HEK293 (cell line): ENCODE measurements around the gene CACNA2D4.

Experiments
- GLIS1 ChIP-seq: fragments of 450-650 bp; formaldehyde crosslinking; IDR thresholded peaks from 2 replicates; pipeline ENCODE4 v1.5.1; 2016; ENCODE audit warnings: missing biosample characterization, missing genetic modification characterization
- REPIN1 ChIP-seq: fragments of 450-650 bp; formaldehyde crosslinking; IDR thresholded peaks from 2 replicates; pipeline ENCODE4 v1.5.1; 2017; ENCODE audit warnings: missing biosample characterization, missing genetic modification characterization, low read depth
- ZBTB17 ChIP-seq: fragments of 450-650 bp; formaldehyde crosslinking; IDR thresholded peaks from 2 replicates; pipeline ENCODE4 v1.5.1; 2016; ENCODE audit warnings: missing biosample characterization, missing genetic modification characterization
- ZSCAN30 ChIP-seq: fragments of 450-650 bp; IDR thresholded peaks from 2 replicates; pipeline ENCODE4 v1.5.1; 2018; ENCODE audit warnings: missing biosample characterization, mild to moderate bottlenecking, missing genetic modification characterization, moderate library complexity
- TF ChIP-seq, protein P1 (sequence below): fragments of 450-650 bp; formaldehyde crosslinking; IDR thresholded peaks from 2 replicates; pipeline ENCODE4 v1.5.1; 2016; ENCODE audit warnings: missing biosample characterization, missing genetic modification characterization
- TF ChIP-seq, protein P2 (sequence below): fragments of 450-650 bp; formaldehyde crosslinking; IDR thresholded peaks from 2 replicates; pipeline ENCODE4 v1.5.1; 2016; ENCODE audit warnings: missing biosample characterization, missing genetic modification characterization, low read depth
- TF ChIP-seq, protein P3 (sequence below): fragments of 450-650 bp; formaldehyde crosslinking; IDR thresholded peaks from 2 replicates; pipeline ENCODE4 v1.5.1; 2016; ENCODE audit warnings: missing biosample characterization, missing genetic modification characterization
- TF ChIP-seq, protein P4 (sequence below): fragments of 450-650 bp; formaldehyde crosslinking; IDR thresholded peaks from 2 replicates; pipeline ENCODE4 v1.5.1; 2017; ENCODE audit warnings: missing biosample characterization, missing genetic modification characterization

DNA sequence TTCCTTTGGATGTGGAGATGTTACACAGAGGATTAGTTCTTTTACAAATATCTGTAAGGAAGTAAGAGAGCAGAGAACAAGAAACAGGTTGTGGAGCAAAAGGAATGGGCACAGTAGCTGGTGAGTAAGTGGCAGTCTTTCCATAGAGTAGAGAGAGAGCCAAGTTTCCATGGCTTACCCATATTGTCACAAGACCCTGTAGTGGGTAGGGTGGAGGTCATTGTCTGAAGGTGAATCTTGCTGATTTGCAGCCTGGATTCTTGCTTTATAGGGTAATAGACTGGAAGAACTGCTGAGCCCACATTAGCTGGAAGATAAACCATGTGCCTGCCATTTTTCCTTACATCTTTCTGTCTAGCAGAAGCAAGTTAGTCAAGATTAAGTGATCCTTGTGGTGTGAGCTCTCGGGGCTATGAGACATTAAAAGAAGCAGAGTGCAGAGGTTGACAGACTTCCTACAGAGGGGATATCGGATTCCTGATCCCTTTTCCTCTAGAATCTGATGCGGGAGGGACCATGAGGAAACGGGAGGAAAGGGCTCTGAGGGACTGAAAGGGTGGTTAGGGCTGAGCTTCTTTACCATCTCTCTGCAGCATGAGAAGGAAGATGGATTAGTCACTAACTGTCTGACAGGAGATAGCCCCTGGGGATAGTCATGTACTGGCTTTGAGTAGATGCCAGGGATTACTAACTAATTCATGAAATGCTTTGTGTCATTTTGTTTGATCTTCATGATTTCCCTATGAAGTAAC, 142.1 kb downstream of the CACNA2D4 start:
- no peak for TF ChIP-seq ZSCAN30 (tag by site-specific recombination)
- TF ChIP-seq, protein P1, sequence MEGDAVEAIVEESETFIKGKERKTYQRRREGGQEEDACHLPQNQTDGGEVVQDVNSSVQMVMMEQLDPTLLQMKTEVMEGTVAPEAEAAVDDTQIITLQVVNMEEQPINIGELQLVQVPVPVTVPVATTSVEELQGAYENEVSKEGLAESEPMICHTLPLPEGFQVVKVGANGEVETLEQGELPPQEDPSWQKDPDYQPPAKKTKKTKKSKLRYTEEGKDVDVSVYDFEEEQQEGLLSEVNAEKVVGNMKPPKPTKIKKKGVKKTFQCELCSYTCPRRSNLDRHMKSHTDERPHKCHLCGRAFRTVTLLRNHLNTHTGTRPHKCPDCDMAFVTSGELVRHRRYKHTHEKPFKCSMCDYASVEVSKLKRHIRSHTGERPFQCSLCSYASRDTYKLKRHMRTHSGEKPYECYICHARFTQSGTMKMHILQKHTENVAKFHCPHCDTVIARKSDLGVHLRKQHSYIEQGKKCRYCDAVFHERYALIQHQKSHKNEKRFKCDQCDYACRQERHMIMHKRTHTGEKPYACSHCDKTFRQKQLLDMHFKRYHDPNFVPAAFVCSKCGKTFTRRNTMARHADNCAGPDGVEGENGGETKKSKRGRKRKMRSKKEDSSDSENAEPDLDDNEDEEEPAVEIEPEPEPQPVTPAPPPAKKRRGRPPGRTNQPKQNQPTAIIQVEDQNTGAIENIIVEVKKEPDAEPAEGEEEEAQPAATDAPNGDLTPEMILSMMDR (tag by site-specific recombination): no peak
- no peak for TF ChIP-seq REPIN1 (tag by site-specific recombination)
- TF ChIP-seq, protein P2, sequence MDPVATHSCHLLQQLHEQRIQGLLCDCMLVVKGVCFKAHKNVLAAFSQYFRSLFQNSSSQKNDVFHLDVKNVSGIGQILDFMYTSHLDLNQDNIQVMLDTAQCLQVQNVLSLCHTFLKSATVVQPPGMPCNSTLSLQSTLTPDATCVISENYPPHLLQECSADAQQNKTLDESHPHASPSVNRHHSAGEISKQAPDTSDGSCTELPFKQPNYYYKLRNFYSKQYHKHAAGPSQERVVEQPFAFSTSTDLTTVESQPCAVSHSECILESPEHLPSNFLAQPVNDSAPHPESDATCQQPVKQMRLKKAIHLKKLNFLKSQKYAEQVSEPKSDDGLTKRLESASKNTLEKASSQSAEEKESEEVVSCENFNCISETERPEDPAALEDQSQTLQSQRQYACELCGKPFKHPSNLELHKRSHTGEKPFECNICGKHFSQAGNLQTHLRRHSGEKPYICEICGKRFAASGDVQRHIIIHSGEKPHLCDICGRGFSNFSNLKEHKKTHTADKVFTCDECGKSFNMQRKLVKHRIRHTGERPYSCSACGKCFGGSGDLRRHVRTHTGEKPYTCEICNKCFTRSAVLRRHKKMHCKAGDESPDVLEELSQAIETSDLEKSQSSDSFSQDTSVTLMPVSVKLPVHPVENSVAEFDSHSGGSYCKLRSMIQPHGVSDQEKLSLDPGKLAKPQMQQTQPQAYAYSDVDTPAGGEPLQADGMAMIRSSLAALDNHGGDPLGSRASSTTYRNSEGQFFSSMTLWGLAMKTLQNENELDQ (tag by site-specific recombination): no peak
- TF ChIP-seq, protein P3, sequence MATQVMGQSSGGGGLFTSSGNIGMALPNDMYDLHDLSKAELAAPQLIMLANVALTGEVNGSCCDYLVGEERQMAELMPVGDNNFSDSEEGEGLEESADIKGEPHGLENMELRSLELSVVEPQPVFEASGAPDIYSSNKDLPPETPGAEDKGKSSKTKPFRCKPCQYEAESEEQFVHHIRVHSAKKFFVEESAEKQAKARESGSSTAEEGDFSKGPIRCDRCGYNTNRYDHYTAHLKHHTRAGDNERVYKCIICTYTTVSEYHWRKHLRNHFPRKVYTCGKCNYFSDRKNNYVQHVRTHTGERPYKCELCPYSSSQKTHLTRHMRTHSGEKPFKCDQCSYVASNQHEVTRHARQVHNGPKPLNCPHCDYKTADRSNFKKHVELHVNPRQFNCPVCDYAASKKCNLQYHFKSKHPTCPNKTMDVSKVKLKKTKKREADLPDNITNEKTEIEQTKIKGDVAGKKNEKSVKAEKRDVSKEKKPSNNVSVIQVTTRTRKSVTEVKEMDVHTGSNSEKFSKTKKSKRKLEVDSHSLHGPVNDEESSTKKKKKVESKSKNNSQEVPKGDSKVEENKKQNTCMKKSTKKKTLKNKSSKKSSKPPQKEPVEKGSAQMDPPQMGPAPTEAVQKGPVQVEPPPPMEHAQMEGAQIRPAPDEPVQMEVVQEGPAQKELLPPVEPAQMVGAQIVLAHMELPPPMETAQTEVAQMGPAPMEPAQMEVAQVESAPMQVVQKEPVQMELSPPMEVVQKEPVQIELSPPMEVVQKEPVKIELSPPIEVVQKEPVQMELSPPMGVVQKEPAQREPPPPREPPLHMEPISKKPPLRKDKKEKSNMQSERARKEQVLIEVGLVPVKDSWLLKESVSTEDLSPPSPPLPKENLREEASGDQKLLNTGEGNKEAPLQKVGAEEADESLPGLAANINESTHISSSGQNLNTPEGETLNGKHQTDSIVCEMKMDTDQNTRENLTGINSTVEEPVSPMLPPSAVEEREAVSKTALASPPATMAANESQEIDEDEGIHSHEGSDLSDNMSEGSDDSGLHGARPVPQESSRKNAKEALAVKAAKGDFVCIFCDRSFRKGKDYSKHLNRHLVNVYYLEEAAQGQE (tag by site-specific recombination): no peak
- TF ChIP-seq ZBTB17 (tag by site-specific recombination): peak; percentile 73
- TF ChIP-seq, protein P4, sequence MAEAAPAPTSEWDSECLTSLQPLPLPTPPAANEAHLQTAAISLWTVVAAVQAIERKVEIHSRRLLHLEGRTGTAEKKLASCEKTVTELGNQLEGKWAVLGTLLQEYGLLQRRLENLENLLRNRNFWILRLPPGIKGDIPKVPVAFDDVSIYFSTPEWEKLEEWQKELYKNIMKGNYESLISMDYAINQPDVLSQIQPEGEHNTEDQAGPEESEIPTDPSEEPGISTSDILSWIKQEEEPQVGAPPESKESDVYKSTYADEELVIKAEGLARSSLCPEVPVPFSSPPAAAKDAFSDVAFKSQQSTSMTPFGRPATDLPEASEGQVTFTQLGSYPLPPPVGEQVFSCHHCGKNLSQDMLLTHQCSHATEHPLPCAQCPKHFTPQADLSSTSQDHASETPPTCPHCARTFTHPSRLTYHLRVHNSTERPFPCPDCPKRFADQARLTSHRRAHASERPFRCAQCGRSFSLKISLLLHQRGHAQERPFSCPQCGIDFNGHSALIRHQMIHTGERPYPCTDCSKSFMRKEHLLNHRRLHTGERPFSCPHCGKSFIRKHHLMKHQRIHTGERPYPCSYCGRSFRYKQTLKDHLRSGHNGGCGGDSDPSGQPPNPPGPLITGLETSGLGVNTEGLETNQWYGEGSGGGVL (tag by site-specific recombination): no peak
- no peak for TF ChIP-seq GLIS1 (tag by site-specific recombination)
